ENCODE measurements around the gene SLC6A1.

GRCh38 chr3:10978956-10979355 lies 13.6 kb upstream of the SLC6A1 start:
- TF ChIP-seq YY1 (IDR thresholded peaks at IDR 0.05; ENCODE audit: insufficient read depth, insufficient read length) (no peak), ZNF274 (IDR thresholded peaks at IDR 0.05; ENCODE audit: low read depth, low read length) (no peak)
